GM23248 (cell line): ENCODE measurements around the gene SH3D21. TPM values are rescaled to one million over a fixed set of nuclear protein-coding genes. Genes with fewer than 3 reads are reported as not detected.
A peak's percentile ranks its signal among the peaks of the same experiment; 100 is the strongest.

Source experiments
- DNase-seq: peaks from one replicate; pipeline ENCODE4 v3.0.0-alpha.2; 2015
- H2AFZ ChIP-seq: fragments of 200-600 bp; sonication (generic); 2 replicates; pipeline ENCODE4 v1.6.1; 2016; ENCODE audit warnings: antibody characterized with exemption
- H3F3A ChIP-seq: fragments of 200-600 bp; sonication (generic); 2 replicates; pipeline ENCODE4 v1.6.1; 2016; ENCODE audit warnings: mild to moderate bottlenecking, antibody characterized with exemption, mixed run types; ENCODE audit not compliant: insufficient read depth
- H3K27ac ChIP-seq: fragments of 200-600 bp; sonication (generic); 2 replicates; pipeline ENCODE4 v1.5.1; 2016; ENCODE audit warnings: mild to moderate bottlenecking
- H3K27me3 ChIP-seq: fragments of 200-600 bp; sonication (generic); replicated peaks from 2 replicates; pipeline ENCODE4 v1.6.1; 2016; ENCODE audit warnings: mild to moderate bottlenecking; ENCODE audit not compliant: insufficient read depth
- H3K36me3 ChIP-seq: fragments of 200-600 bp; sonication (generic); 2 replicates; pipeline ENCODE4 v1.6.1; 2016; ENCODE audit warnings: low read depth, mild to moderate bottlenecking
- H3K4me1 ChIP-seq: fragments of 200-600 bp; sonication (generic); 2 replicates; pipeline ENCODE4 v1.6.1; 2016; ENCODE audit warnings: mild to moderate bottlenecking; ENCODE audit not compliant: insufficient read depth
- H3K4me2 ChIP-seq: fragments of 200-600 bp; sonication (generic); one replicate; pipeline ENCODE4 v1.6.1; 2016; ENCODE audit warnings: mild to moderate bottlenecking; ENCODE audit not compliant: unreplicated experiment
- H3K4me3 ChIP-seq: fragments of 200-600 bp; sonication (generic); 2 replicates; pipeline ENCODE4 v1.5.1; 2016; ENCODE audit warnings: mild to moderate bottlenecking
- H3K79me2 ChIP-seq: fragments of 200-600 bp; sonication (generic); 2 replicates; pipeline ENCODE4 v1.6.1; 2016; ENCODE audit warnings: mild to moderate bottlenecking; ENCODE audit not compliant: insufficient read depth
- H3K9ac ChIP-seq: fragments of 200-600 bp; sonication (generic); 2 replicates; pipeline ENCODE4 v1.6.1; 2016; ENCODE audit warnings: mild to moderate bottlenecking
- H3K9me2 ChIP-seq: fragments of 200-600 bp; sonication (generic); 2 replicates; pipeline ENCODE4 v1.6.1; 2016; ENCODE audit warnings: mixed run types, mild to moderate bottlenecking, moderate library complexity; ENCODE audit not compliant: insufficient read depth
- H3K9me3 ChIP-seq: fragments of 200-600 bp; sonication (generic); one replicate; pipeline ENCODE4 v1.6.1; 2017; ENCODE audit warnings: low read depth
- H4K20me1 ChIP-seq: fragments of 200-600 bp; sonication (generic); 2 replicates; pipeline ENCODE4 v1.6.0; 2016; ENCODE audit not compliant: insufficient read depth
- EZH2 ChIP-seq: fragments of 200-600 bp; sonication (generic); IDR thresholded peaks from 2 replicates; pipeline ENCODE4 v1.6.1; 2018; ENCODE audit warnings: antibody characterized with exemption, mild to moderate bottlenecking; ENCODE audit not compliant: insufficient read depth, poor library complexity, severe bottlenecking
- EZH2phosphoT487 ChIP-seq: fragments of 200-600 bp; sonication (generic); IDR thresholded peaks from 2 replicates; pipeline ENCODE4 v1.6.1; 2018; ENCODE audit warnings: antibody characterized with exemption, moderate library complexity, mild to moderate bottlenecking, low read depth; ENCODE audit not compliant: insufficient read depth
- WGBS, 2 experiments: methylation state at CpG; one replicate each; pipeline ENCODE4 v1.1.6; 2015 to 2017; ENCODE audit warnings: low lambda C conversion rate in 2 of 2, low coverage in 1 of 2; ENCODE audit errors: missing lambda C conversion rate in 2 of 2; 5-methylcytosine and 5-hydroxymethylcytosine counted together
- in situ Hi-C: fragments of 300-500 bp; cut with MboI; formaldehyde crosslinking; loops from 2 replicates; pipeline ENCODE4 v1.15.0; 2020
- polyA plus RNA-seq: library from polyadenylated mRNA; unstranded; fragments of >200 nt; fragmentation: Nextera tagmentation; extraction: Ambion mirVana; gene quantifications from 2 replicates; pipeline ENCODE4 v1.2.1, GENCODE V29; 2016
- total RNA-seq: library from RNA; depleted of rRNA; stranded (reverse); fragments of >200 nt; shearing (Covaris generic); gene quantifications from 2 replicates; pipeline ENCODE4 v1.2.3, GENCODE V29; 2014

Gene SH3D21
- total and polyA plus RNA-seq, 2 experiments from 2014 or later, result 1.8 to 5.6 TPM

- Histone ChIP-seq H4K20me1 (no peaks in the 10 kb centered on the region), H3K4me1 (no peaks in the 10 kb centered on the region), H3K4me3 (no peak overlapping the region), H3K9me3 (no peaks in the 10 kb centered on the region), H3K9me2 (no peaks in the 10 kb centered on the region), H3K4me2 (no peak overlapping the region), H3F3A (no peaks in the 10 kb centered on the region), H3K79me2 (peaks cover 74% of the 10 kb centered on the region), H3K36me3 (peaks cover 21% of the 10 kb centered on the region; the same call in 1 of the 2 replicates), H3K9ac (no peak overlapping the region), H2AFZ (no peak overlapping the region), H3K27ac (no peak overlapping the region), H3K27me3 (no peaks in the 10 kb centered on the region)
- no peak for TF ChIP-seq EZH2
- no peak for TF ChIP-seq EZH2phosphoT487
- in situ Hi-C loops, result no loop called here
- no peak for DNase-seq
- 97 to 98% methylated on average over 5 of the region's 5 CpGs for WGBS, 2 experiments
Measured at GRCh38 chr1:36359383-36359782, 53.2 kb downstream of the SH3D21 start.

GRCh38 chr1:36359911-36360550 lies 53.9 kb downstream of the SH3D21 start:
- peak; percentile 8 for DNase-seq
- WGBS, 2 experiments, result 80 to 82% methylated on average over 6 of the region's 6 CpGs
- in situ Hi-C loops, result no loop called here
- no peak overlapping the region for H2AFZ ChIP-seq
- no peak overlapping the region for H3K27ac ChIP-seq
- H3F3A ChIP-seq, result peaks cover under 1% of the 10 kb centered on the region; the same call in 1 of the 2 replicates
- peaks cover 1% of the 10 kb centered on the region for H3K4me1 ChIP-seq
- H3K9me2 ChIP-seq, result no peaks in the 10 kb centered on the region
- H3K4me2 ChIP-seq, result no peak overlapping the region
- no peak for TF ChIP-seq EZH2phosphoT487
- no peak for TF ChIP-seq EZH2
- peaks cover 19% of the 10 kb centered on the region; the same call in 1 of the 2 replicates for H3K36me3 ChIP-seq
- H3K27me3 ChIP-seq, result no peaks in the 10 kb centered on the region
- H4K20me1 ChIP-seq, result no peaks in the 10 kb centered on the region
- peaks cover 76% of the 10 kb centered on the region for H3K79me2 ChIP-seq
- no peak overlapping the region for H3K4me3 ChIP-seq
- no peaks in the 10 kb centered on the region for H3K9me3 ChIP-seq
- no peak overlapping the region for H3K9ac ChIP-seq

- 18 to 22% methylated on average over 1 of the region's 1 CpG for WGBS, 2 experiments
- TF ChIP-seq EZH2, result no peak
- TF ChIP-seq EZH2phosphoT487, result no peak
- Histone ChIP-seq H3K4me2 (peak overlapping the region; percentile 35), H3F3A (peaks cover 11% of the 10 kb centered on the region), H3K36me3 (peaks cover 12% of the 10 kb centered on the region; the same call in 1 of the 2 replicates), H3K27me3 (no peaks in the 10 kb centered on the region), H4K20me1 (no peaks in the 10 kb centered on the region), H3K27ac (peak overlapping the region; percentile 48), H2AFZ (no peak overlapping the region), H3K9me2 (no peaks in the 10 kb centered on the region), H3K9ac (peak overlapping the region; percentile 0; the same call in 1 of the 2 replicates), H3K4me1 (peaks cover 17% of the 10 kb centered on the region), H3K9me3 (no peaks in the 10 kb centered on the region), H3K79me2 (peaks cover 91% of the 10 kb centered on the region), H3K4me3 (no peak overlapping the region)
- in situ Hi-C loops, result no loop called here
- peak; percentile 81 for DNase-seq
Measured at GRCh38 chr1:36365381-36365780, 59.2 kb downstream of the SH3D21 start.

- TF ChIP-seq EZH2 (no peak), EZH2phosphoT487 (no peak)
- 53 to 57% methylated on average over 17 to 18 of the region's 18 CpGs for WGBS, 2 experiments
- Histone ChIP-seq H3K9me3 (no peaks in the 10 kb centered on the region), H3F3A (peaks cover 17% of the 10 kb centered on the region), H3K27ac (peak overlapping the region; percentile 48), H3K9ac (peak overlapping the region; percentile 0; the same call in 1 of the 2 replicates), H3K4me1 (peaks cover 17% of the 10 kb centered on the region), H4K20me1 (no peaks in the 10 kb centered on the region), H3K27me3 (no peaks in the 10 kb centered on the region), H3K79me2 (peaks cover 91% of the 10 kb centered on the region), H2AFZ (no peak overlapping the region), H3K4me2 (peak overlapping the region; percentile 35), H3K9me2 (no peaks in the 10 kb centered on the region), H3K36me3 (peaks cover 12% of the 10 kb centered on the region; the same call in 1 of the 2 replicates), H3K4me3 (no peak overlapping the region)
- DNase-seq, result peak; percentile 33
- in situ Hi-C loops, result no loop called here
Measured at GRCh38 chr1:36366091-36366661, 60.0 kb downstream of the SH3D21 start.
